ENCODE data around the gene ELOB.

DNA sequence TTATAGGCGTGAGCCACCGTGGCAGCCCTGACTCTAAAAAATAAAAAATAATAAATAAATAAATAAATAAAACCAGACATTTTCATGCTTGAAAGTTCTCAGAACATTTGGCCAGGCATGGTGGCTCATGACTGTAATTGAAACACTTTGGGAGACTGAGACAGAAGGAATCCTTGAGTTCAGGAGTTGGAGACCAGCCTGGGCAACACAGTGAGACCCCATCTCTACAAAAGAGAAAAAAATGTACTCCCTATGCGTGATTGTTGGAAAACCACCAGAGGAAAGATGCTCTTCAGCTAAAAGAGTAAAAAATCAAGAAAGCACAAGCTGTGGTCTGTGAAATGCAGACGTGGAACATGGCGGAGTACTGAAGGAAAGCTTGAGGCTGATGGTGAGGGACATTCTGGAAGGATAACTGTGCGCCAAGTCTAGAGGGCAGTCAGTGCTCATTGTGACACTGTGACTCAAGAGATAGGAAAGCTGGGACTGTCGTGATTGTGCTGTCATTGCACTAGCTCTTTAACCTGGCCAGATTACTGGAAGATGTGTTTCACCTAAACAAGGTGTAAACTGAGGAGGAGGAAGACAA, 52.9 kb downstream of the ELOB start:
- TF ChIP-seq, protein P1, sequence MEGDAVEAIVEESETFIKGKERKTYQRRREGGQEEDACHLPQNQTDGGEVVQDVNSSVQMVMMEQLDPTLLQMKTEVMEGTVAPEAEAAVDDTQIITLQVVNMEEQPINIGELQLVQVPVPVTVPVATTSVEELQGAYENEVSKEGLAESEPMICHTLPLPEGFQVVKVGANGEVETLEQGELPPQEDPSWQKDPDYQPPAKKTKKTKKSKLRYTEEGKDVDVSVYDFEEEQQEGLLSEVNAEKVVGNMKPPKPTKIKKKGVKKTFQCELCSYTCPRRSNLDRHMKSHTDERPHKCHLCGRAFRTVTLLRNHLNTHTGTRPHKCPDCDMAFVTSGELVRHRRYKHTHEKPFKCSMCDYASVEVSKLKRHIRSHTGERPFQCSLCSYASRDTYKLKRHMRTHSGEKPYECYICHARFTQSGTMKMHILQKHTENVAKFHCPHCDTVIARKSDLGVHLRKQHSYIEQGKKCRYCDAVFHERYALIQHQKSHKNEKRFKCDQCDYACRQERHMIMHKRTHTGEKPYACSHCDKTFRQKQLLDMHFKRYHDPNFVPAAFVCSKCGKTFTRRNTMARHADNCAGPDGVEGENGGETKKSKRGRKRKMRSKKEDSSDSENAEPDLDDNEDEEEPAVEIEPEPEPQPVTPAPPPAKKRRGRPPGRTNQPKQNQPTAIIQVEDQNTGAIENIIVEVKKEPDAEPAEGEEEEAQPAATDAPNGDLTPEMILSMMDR (IDR thresholded peaks at IDR 0.05): no peak
- TF ChIP-seq POLR2A (IDR thresholded peaks at IDR 0.05): no peak
